ENCODE measurements around the gene CFAP221.

CFAP221 gene

GRCh38 chr2:119580550-119581072, 36.4 kb downstream of the CFAP221 start:
- Histone ChIP-seq H3K27me3 (ENCODE audit: insufficient read depth, low read length) (no peaks in the 10 kb centered on the region), H3K9me3 (ENCODE audit: low read length) (peaks cover 4% of the 10 kb centered on the region), H2AFZ (ENCODE audit: low read depth, low read length) (no peak overlapping the region), H3K36me3 (ENCODE audit: insufficient read depth, low read length) (peaks cover 3% of the 10 kb centered on the region), H3K4me3 (ENCODE audit: low read length) (no peak overlapping the region), H3K4me1 (ENCODE audit: insufficient read depth, low read length) (no peaks in the 10 kb centered on the region)

DNA sequence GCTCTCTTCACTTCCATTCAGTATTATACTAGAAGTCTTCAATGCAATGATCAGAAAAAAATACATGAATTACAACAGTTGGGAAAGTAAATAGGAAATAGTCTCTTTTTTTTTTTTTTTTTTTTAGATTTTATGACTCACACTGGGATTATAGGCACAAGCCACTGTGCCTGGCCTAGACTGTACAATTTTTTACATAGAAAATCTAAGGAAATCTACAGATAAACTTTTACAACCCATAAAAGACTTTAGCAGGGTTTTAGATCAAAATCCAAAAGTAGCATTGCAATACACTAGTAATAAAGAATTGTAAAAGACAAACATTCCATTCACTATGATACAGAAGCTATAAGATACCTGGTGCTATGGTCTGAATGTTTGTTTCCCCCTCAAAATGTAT, 39.0 kb downstream of the CFAP221 start:
- no peaks in the 10 kb centered on the region for H3K36me3 ChIP-seq (ENCODE audit: insufficient read depth, low read length)
- no peaks in the 10 kb centered on the region for H3K27me3 ChIP-seq (ENCODE audit: insufficient read depth, low read length)
- H2AFZ ChIP-seq (ENCODE audit: low read depth, low read length): no peak overlapping the region
- H3K4me1 ChIP-seq (ENCODE audit: insufficient read depth, low read length): no peaks in the 10 kb centered on the region
- peaks cover 2% of the 10 kb centered on the region for H3K9me3 ChIP-seq (ENCODE audit: low read length)
- H3K4me3 ChIP-seq (ENCODE audit: low read length): no peak overlapping the region

GRCh38 chr2:119584469-119584868, 40.2 kb downstream of the CFAP221 start:
- H3K9me3 ChIP-seq (ENCODE audit: low read length): peaks cover 2% of the 10 kb centered on the region
- no peak overlapping the region for H2AFZ ChIP-seq (ENCODE audit: low read depth, low read length)
- H3K36me3 ChIP-seq (ENCODE audit: insufficient read depth, low read length): no peaks in the 10 kb centered on the region
- no peak overlapping the region for H3K4me3 ChIP-seq (ENCODE audit: low read length)
- no peaks in the 10 kb centered on the region for H3K27me3 ChIP-seq (ENCODE audit: insufficient read depth, low read length)
- H3K4me1 ChIP-seq (ENCODE audit: insufficient read depth, low read length): no peaks in the 10 kb centered on the region

- Histone ChIP-seq H3K9me3 (ENCODE audit: low read length) (peaks cover 2% of the 10 kb centered on the region), H3K4me1 (ENCODE audit: insufficient read depth, low read length) (no peaks in the 10 kb centered on the region), H3K27me3 (ENCODE audit: insufficient read depth, low read length) (no peaks in the 10 kb centered on the region), H3K4me3 (ENCODE audit: low read length) (no peak overlapping the region), H2AFZ (ENCODE audit: low read depth, low read length) (no peak overlapping the region), H3K36me3 (ENCODE audit: insufficient read depth, low read length) (no peaks in the 10 kb centered on the region)
Observed at GRCh38 chr2:119586085-119586484, 41.8 kb downstream of the CFAP221 start.

DNA sequence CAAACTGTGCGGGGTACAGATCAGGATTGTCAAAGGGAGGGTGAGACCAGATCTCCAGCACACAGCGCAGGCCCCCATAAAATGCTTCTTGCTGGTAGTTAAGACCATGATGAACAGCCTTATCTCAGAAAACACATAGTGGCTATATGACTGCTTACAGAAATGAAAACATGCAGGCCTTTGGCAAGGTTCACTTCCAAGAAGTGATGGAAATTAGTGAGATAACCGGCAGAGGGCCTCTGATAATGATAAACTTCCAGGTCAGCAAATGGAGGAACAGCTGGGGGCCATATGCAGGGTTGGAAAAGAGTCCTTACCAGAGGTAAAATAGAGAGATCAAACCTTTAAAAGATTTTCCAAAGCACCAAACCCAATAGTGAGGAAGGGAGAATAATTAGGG, 46.6 kb downstream of the CFAP221 start:
- Histone ChIP-seq H3K36me3 (ENCODE audit: insufficient read depth, low read length) (no peaks in the 10 kb centered on the region), H3K9me3 (ENCODE audit: low read length) (no peaks in the 10 kb centered on the region), H3K27me3 (ENCODE audit: insufficient read depth, low read length) (no peaks in the 10 kb centered on the region), H3K4me1 (ENCODE audit: insufficient read depth, low read length) (no peaks in the 10 kb centered on the region), H3K4me3 (ENCODE audit: low read length) (no peak overlapping the region), H2AFZ (ENCODE audit: low read depth, low read length) (no peak overlapping the region)

GRCh38 chr2:119591523-119591922, 47.3 kb downstream of the CFAP221 start:
- H3K36me3 ChIP-seq (ENCODE audit: insufficient read depth, low read length): no peaks in the 10 kb centered on the region
- no peaks in the 10 kb centered on the region for H3K4me1 ChIP-seq (ENCODE audit: insufficient read depth, low read length)
- no peak overlapping the region for H3K4me3 ChIP-seq (ENCODE audit: low read length)
- H2AFZ ChIP-seq (ENCODE audit: low read depth, low read length): no peak overlapping the region
- no peaks in the 10 kb centered on the region for H3K9me3 ChIP-seq (ENCODE audit: low read length)
- no peaks in the 10 kb centered on the region for H3K27me3 ChIP-seq (ENCODE audit: insufficient read depth, low read length)

DNA sequence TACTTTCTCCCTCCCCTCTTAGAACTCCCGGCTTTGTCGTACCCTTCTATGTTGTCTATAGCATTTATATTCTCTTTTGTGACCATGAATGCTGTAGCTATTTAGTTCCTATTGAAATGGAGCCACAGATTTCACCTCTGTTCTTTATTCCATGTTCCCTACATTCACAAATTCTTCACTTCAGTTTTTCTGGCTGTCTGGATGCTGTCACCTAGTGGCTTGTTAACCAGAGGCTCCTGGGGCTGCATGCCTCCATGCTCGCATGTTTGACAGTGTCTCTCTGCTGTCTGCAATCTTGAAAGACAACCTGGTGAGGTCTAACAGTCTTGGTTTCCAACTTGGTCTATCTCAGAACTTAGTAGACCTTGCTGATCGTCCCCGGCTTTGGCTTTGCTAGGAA, 48.2 kb downstream of the CFAP221 start:
- Histone ChIP-seq H3K9me3 (ENCODE audit: low read length) (no peaks in the 10 kb centered on the region), H3K4me3 (ENCODE audit: low read length) (no peak overlapping the region), H3K36me3 (ENCODE audit: insufficient read depth, low read length) (no peaks in the 10 kb centered on the region), H3K27me3 (ENCODE audit: insufficient read depth, low read length) (no peaks in the 10 kb centered on the region), H3K4me1 (ENCODE audit: insufficient read depth, low read length) (no peaks in the 10 kb centered on the region), H2AFZ (ENCODE audit: low read depth, low read length) (no peak overlapping the region)

GRCh38 chr2:119596638-119597037, 52.4 kb downstream of the CFAP221 start:
- no peak overlapping the region for H2AFZ ChIP-seq (ENCODE audit: low read depth, low read length)
- no peak overlapping the region for H3K4me3 ChIP-seq (ENCODE audit: low read length)
- no peaks in the 10 kb centered on the region for H3K9me3 ChIP-seq (ENCODE audit: low read length)
- no peaks in the 10 kb centered on the region for H3K4me1 ChIP-seq (ENCODE audit: insufficient read depth, low read length)
- no peaks in the 10 kb centered on the region for H3K36me3 ChIP-seq (ENCODE audit: insufficient read depth, low read length)
- no peaks in the 10 kb centered on the region for H3K27me3 ChIP-seq (ENCODE audit: insufficient read depth, low read length)

DNA sequence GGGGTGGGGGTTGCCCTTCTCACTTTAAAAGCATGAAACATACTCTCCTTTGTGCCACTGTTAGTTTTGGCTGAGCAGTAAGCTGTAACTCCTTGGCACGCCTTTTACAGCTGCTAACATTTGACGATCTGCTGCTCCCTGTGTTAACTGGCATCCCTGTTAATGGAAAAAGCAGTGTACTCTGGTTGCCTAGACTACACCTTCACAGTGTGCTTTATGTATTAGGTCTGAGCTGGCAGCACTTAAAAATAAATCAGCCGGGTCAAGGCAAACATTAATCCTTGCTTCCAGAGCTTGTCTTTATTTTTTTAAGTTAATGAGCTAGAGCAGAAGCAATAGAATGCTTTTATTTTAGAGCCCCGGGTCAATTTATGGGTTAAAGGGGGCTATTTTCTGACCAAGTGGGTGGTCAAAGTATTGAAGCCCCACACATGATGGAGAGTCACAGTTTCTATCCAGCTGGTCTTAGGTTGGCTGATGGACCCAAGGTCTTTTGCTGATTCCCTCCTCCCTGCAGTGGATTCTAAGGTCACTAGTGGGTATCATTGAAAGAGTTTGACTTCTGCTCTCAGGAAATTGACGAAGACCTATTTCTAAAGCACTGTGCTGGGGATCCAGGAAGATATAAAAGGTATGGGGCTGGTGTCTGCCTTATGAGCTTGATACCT, 54.5 kb downstream of the CFAP221 start:
- Histone ChIP-seq H3K4me3 (ENCODE audit: low read length) (no peak overlapping the region), H3K4me1 (ENCODE audit: insufficient read depth, low read length) (no peaks in the 10 kb centered on the region), H3K9me3 (ENCODE audit: low read length) (no peaks in the 10 kb centered on the region), H2AFZ (ENCODE audit: low read depth, low read length) (no peak overlapping the region), H3K27me3 (ENCODE audit: insufficient read depth, low read length) (no peaks in the 10 kb centered on the region), H3K36me3 (ENCODE audit: insufficient read depth, low read length) (no peaks in the 10 kb centered on the region)

DNA sequence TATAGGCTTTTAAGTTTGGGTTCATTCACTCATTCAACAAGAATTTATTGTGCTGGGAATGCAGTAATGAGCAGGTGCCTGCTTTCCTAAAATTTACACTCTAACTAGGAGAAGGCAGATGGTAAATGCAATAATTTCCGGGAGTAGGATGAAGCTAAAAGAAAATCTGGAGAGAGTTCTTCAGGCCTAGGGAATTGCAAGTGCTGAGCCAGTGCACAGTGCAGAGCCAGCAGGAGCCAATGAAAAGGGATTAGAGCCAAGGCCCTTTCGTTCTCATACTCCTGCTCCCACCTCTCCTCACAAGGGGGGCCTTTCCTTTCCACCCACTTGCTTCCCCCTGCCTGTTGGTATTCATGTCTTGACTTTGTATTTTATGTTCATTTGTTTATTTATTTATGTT, 55.1 kb downstream of the CFAP221 start:
- Histone ChIP-seq H3K4me3 (ENCODE audit: low read length) (no peak overlapping the region), H3K36me3 (ENCODE audit: insufficient read depth, low read length) (no peaks in the 10 kb centered on the region), H3K4me1 (ENCODE audit: insufficient read depth, low read length) (no peaks in the 10 kb centered on the region), H2AFZ (ENCODE audit: low read depth, low read length) (no peak overlapping the region), H3K9me3 (ENCODE audit: low read length) (no peaks in the 10 kb centered on the region), H3K27me3 (ENCODE audit: insufficient read depth, low read length) (no peaks in the 10 kb centered on the region)

DNA sequence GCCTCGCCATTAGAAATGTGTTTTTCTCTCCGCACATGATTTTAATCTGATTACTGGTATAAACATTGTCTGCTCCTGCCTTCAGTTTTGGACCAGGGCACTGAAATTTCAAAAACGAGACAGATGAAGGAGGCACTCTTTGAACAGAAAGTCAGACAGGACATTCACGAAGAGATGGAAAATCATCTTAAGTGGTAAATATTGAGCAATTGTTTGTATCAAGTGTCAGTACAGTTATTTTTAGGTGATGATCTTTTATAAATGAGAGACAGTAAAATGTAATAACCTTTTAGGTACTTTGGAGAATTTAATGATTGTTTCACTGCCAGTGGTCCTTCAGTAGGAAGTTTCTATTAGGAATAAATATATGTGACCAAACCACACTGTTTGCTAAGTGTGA, 60.8 kb downstream of the CFAP221 start:
- Histone ChIP-seq H3K4me1 (ENCODE audit: insufficient read depth, low read length) (no peaks in the 10 kb centered on the region), H3K4me3 (ENCODE audit: low read length) (no peak overlapping the region), H2AFZ (ENCODE audit: low read depth, low read length) (no peak overlapping the region), H3K36me3 (ENCODE audit: insufficient read depth, low read length) (no peaks in the 10 kb centered on the region), H3K27me3 (ENCODE audit: insufficient read depth, low read length) (no peaks in the 10 kb centered on the region), H3K9me3 (ENCODE audit: low read length) (no peaks in the 10 kb centered on the region)

DNA sequence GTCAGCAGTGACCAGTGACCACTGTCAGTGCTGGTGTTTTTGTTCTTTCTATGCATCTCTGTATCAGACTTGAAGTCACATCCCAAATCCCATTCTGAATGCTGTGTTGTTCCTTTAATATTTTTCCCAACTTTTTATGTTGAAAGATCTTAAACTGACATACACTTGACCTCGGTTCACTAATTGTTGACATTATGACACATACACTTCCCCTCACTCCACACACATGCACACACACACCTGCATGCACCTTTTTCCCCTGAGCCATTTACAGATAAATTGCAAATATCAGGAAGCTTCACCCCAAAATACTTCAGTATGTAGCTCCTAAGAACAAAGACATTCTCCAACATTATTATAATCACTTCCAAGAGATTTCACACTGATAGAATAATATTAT, 62.4 kb downstream of the CFAP221 start:
- H3K36me3 ChIP-seq (ENCODE audit: insufficient read depth, low read length): no peaks in the 10 kb centered on the region
- H3K27me3 ChIP-seq (ENCODE audit: insufficient read depth, low read length): no peaks in the 10 kb centered on the region
- no peaks in the 10 kb centered on the region for H3K4me1 ChIP-seq (ENCODE audit: insufficient read depth, low read length)
- H3K9me3 ChIP-seq (ENCODE audit: low read length): no peaks in the 10 kb centered on the region
- H2AFZ ChIP-seq (ENCODE audit: low read depth, low read length): no peak overlapping the region
- no peak overlapping the region for H3K4me3 ChIP-seq (ENCODE audit: low read length)

GRCh38 chr2:119608553-119608952, 64.3 kb downstream of the CFAP221 start:
- H3K36me3 ChIP-seq (ENCODE audit: insufficient read depth, low read length): no peaks in the 10 kb centered on the region
- no peak overlapping the region for H3K4me3 ChIP-seq (ENCODE audit: low read length)
- H3K9me3 ChIP-seq (ENCODE audit: low read length): peaks cover 3% of the 10 kb centered on the region
- H3K27me3 ChIP-seq (ENCODE audit: insufficient read depth, low read length): no peaks in the 10 kb centered on the region
- H2AFZ ChIP-seq (ENCODE audit: low read depth, low read length): no peak overlapping the region
- H3K4me1 ChIP-seq (ENCODE audit: insufficient read depth, low read length): no peaks in the 10 kb centered on the region

DNA sequence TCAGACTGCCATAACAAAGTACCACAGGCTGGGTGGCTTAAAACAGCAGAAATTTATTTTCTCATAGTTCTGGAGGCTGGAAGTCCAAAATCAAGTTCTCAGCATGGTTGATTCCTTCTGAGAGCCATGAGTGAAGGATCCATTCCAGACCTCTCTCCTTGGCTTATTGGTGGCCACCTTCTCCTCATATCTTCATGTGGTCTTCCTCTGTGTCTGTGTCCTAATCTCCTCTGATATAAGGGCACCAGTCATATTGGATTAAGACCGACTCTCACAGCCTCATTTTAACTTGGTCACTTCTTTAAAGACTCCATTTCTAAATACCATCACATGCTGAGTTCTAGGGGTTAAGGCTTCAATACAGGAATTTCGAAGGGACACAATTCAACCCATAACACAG, 65.1 kb downstream of the CFAP221 start:
- no peak overlapping the region for H2AFZ ChIP-seq (ENCODE audit: low read depth, low read length)
- H3K4me1 ChIP-seq (ENCODE audit: insufficient read depth, low read length): no peaks in the 10 kb centered on the region

More for the DNA sequence above, 65.1 kb downstream of the CFAP221 start:
- H3K36me3 ChIP-seq (ENCODE audit: insufficient read depth, low read length): no peaks in the 10 kb centered on the region
- H3K9me3 ChIP-seq (ENCODE audit: low read length): peaks cover 3% of the 10 kb centered on the region
- H3K27me3 ChIP-seq (ENCODE audit: insufficient read depth, low read length): no peaks in the 10 kb centered on the region
- H3K4me3 ChIP-seq (ENCODE audit: low read length): no peak overlapping the region

All from neuron (in vitro differentiated cells).